GM19468 (cell line): Measurements from ENCODE around the gene UBE2N.
"Not testable (repeated sequence)": the region's sequence is repeated elsewhere in the genome, so short reads cannot be mapped to it uniquely, and the experiment has no call there.

Source experiments
- ATAC-seq: cut with Tn5 transposase; IDR thresholded peaks from one replicate; pipeline ENCODE4 v1.9.1; 2021; ENCODE audit warnings: mild to moderate bottlenecking, moderate library complexity, moderate number of reproducible peaks; ENCODE audit not compliant: unreplicated experiment; ENCODE audit errors: extremely low read depth

Gene UBE2N

GRCh38 chr12:93447555-93448290 lies 6.0 kb upstream of the UBE2N start:
- no peak for ATAC-seq

- ATAC-seq, result no peak
Measured at GRCh38 chr12:93443576-93443975, 1.8 kb upstream of the UBE2N start.

GRCh38 chr12:93442411-93443340 lies 929 bp upstream of the UBE2N start:
- no peak for ATAC-seq

GRCh38 chr12:93441081-93441616 lies 598 bp downstream of the UBE2N start:
- ATAC-seq, result no peak

- no peak for ATAC-seq
Measured at GRCh38 chr12:93440043-93440835, 1.5 kb downstream of the UBE2N start.

GRCh38 chr12:93438266-93439050 lies 3.3 kb downstream of the UBE2N start:
- ATAC-seq, result no peak

GRCh38 chr12:93434256-93434865 lies 7.4 kb downstream of the UBE2N start:
- no peak for ATAC-seq

GRCh38 chr12:93432031-93432430 lies 9.7 kb downstream of the UBE2N start:
- ATAC-seq, result not testable (repeated sequence)

- no peak for ATAC-seq
Measured at GRCh38 chr12:93430280-93430679, 11.5 kb downstream of the UBE2N start.

- no peak for ATAC-seq
Measured at GRCh38 chr12:93429852-93430251, 11.9 kb downstream of the UBE2N start.

GRCh38 chr12:93429448-93429847 lies 12.3 kb downstream of the UBE2N start:
- no peak for ATAC-seq

GRCh38 chr12:93427779-93428564 lies 13.8 kb downstream of the UBE2N start:
- ATAC-seq, result no peak

- ATAC-seq, result no peak
Measured at GRCh38 chr12:93426412-93426805, 15.3 kb downstream of the UBE2N start.

- no peak for ATAC-seq
Measured at GRCh38 chr12:93425736-93426411, 15.9 kb downstream of the UBE2N start.

GRCh38 chr12:93422050-93422449 lies 19.7 kb downstream of the UBE2N start:
- no peak for ATAC-seq

GRCh38 chr12:93419388-93420034 lies 22.2 kb downstream of the UBE2N start:
- no peak for ATAC-seq

GRCh38 chr12:93417967-93418480 lies 23.7 kb downstream of the UBE2N start:
- ATAC-seq, result no peak
